Endodermal cell (in vitro differentiated cells): ENCODE data around the gene ZNF160. TPM values are rescaled to one million over a fixed set of nuclear protein-coding genes. Genes with fewer than 3 reads are reported as not detected.

ENCODE experiments used
- DNase-seq: peaks from one replicate; pipeline ENCODE4 v3.0.0-alpha.2; 2017
- H3K27ac ChIP-seq: 2 replicates; pipeline ENCODE4 v1.5.1; 2013; ENCODE audit warnings: mild to moderate bottlenecking, low read depth, low read length, moderate library complexity
- H3K27me3 ChIP-seq: 2 replicates; pipeline ENCODE4 v1.6.1; 2013; ENCODE audit warnings: mild to moderate bottlenecking, low read length, moderate library complexity; ENCODE audit not compliant: insufficient read depth, control insufficient read depth, poor library complexity, severe bottlenecking
- H3K36me3 ChIP-seq: 2 replicates; pipeline ENCODE4 v1.7.0; 2013; ENCODE audit warnings: mild to moderate bottlenecking, low read length, moderate library complexity; ENCODE audit not compliant: control insufficient read depth, insufficient read depth
- H3K4me1 ChIP-seq: one replicate; pipeline ENCODE4 v1.7.0; 2013; ENCODE audit warnings: low read length; ENCODE audit not compliant: control insufficient read depth, insufficient read depth
- H3K4me3 ChIP-seq: 2 replicates; pipeline ENCODE4 v1.5.1; 2013; ENCODE audit warnings: mild to moderate bottlenecking, low read length, moderate library complexity
- H3K9ac ChIP-seq: 2 replicates; pipeline ENCODE4 v1.6.1; 2013; ENCODE audit warnings: mild to moderate bottlenecking, low read length, moderate library complexity; ENCODE audit not compliant: poor library complexity, severe bottlenecking; ENCODE audit errors: extremely low read depth
- H3K9me3 ChIP-seq: 2 replicates; pipeline ENCODE4 v1.6.1; 2013; ENCODE audit warnings: mild to moderate bottlenecking, low read length, moderate library complexity; ENCODE audit not compliant: control insufficient read depth
- H3K27ac Mint-ChIP-seq: 2 replicates; pipeline ENCODE4 v1.8.0; 2020; ENCODE audit warnings: mixed read lengths
- H3K27me3 Mint-ChIP-seq: 2 replicates; pipeline ENCODE4 v1.8.0; 2021; ENCODE audit warnings: mild to moderate bottlenecking, mixed read lengths; ENCODE audit not compliant: insufficient read depth
- H3K36me3 Mint-ChIP-seq: 2 replicates; pipeline ENCODE4 v1.8.0; 2020; ENCODE audit warnings: low read depth, mixed read lengths
- H3K4me1 Mint-ChIP-seq: 2 replicates; pipeline ENCODE4 v1.8.0; 2020; ENCODE audit warnings: mixed read lengths
- H3K4me3 Mint-ChIP-seq: 2 replicates; pipeline ENCODE4 v1.8.0; 2020; ENCODE audit warnings: mild to moderate bottlenecking, moderate library complexity, mixed read lengths
- H3K9me3 Mint-ChIP-seq: 2 replicates; pipeline ENCODE4 v1.8.0; 2020; ENCODE audit warnings: mild to moderate bottlenecking, mixed read lengths
- CTCF ChIP-seq: fragments of 200-600 bp; sonication (generic); conservative IDR thresholded peaks from 2 replicates; pipeline ENCODE4 v1.5.0; 2021; ENCODE audit warnings: antibody characterized with exemption, mild to moderate bottlenecking
- WGBS, 2 experiments: methylation state at CpG; one replicate each; pipeline versions ENCODE4 v1.1.5 to v1.1.7; 2013; ENCODE audit warnings: missing lambda C conversion rate in 2 of 2, mixed read lengths in 1 of 2; ENCODE audit not compliant: insufficient coverage in 1 of 2, insufficient read length in 1 of 2; 5-methylcytosine and 5-hydroxymethylcytosine counted together
- total RNA-seq, 2 donors: library from RNA; stranded (reverse); fragmentation: NEBNext Ultra II Directional in 1 of 2; extraction: Animal tissue kit (Norgen Biotek cat#: 25700) in 1 of 2; gene quantifications; 2 replicates in 1 of 2; 3 replicates in 1 of 2; pipeline ENCODE4 v1.2.1, GENCODE V29; 2021

The ZNF160 gene
- total RNA-seq, 2 donors from 2014 or later: 51.7 to 78.3 TPM

GRCh38 chr19:53085496-53085895 is 17.7 kb downstream of the ZNF160 start:
- Histone ChIP-seq H3K36me3 (peaks cover 77% of the 10 kb centered on the region), H3K9ac (no peak overlapping the region), H3K27ac (no peak overlapping the region), H3K27me3 (no peaks in the 10 kb centered on the region), H3K4me1 (no peaks in the 10 kb centered on the region), H3K9me3 (peaks cover 21% of the 10 kb centered on the region), H3K4me3 (no peak overlapping the region)
- peaks cover 20% of the 10 kb centered on the region for H3K9me3 Mint-ChIP-seq
- H3K27me3 Mint-ChIP-seq: no peaks in the 10 kb centered on the region
- no peak for TF ChIP-seq CTCF
- H3K4me3 Mint-ChIP-seq: no peak overlapping the region
- no peak overlapping the region for H3K27ac Mint-ChIP-seq
- peaks cover 90% of the 10 kb centered on the region for H3K36me3 Mint-ChIP-seq
- DNase-seq: no peak
- no peaks in the 10 kb centered on the region for H3K4me1 Mint-ChIP-seq
- 94 to 100% methylated on average over 5 to 7 of the region's 7 CpGs for WGBS, 2 experiments

GRCh38 chr19:53082929-53083328 is 20.3 kb downstream of the ZNF160 start:
- Mint-ChIP-seq H3K27ac (no peak overlapping the region), H3K9me3 (peaks cover 24% of the 10 kb centered on the region), H3K36me3 (peaks cover 87% of the 10 kb centered on the region), H3K4me1 (peaks cover 3% of the 10 kb centered on the region), H3K27me3 (no peaks in the 10 kb centered on the region), H3K4me3 (no peak overlapping the region)
- no peak for TF ChIP-seq CTCF
- Histone ChIP-seq H3K36me3 (peaks cover 74% of the 10 kb centered on the region), H3K9ac (no peak overlapping the region), H3K27me3 (no peaks in the 10 kb centered on the region), H3K9me3 (peaks cover 21% of the 10 kb centered on the region), H3K27ac (no peak overlapping the region), H3K4me1 (no peaks in the 10 kb centered on the region), H3K4me3 (no peak overlapping the region)
- DNase-seq: no peak
- WGBS, 2 experiments: 96 to 100% methylated on average over 2 to 3 of the region's 3 CpGs

- Histone ChIP-seq H3K36me3 (peaks cover 71% of the 10 kb centered on the region), H3K27ac (no peak overlapping the region), H3K9me3 (peaks cover 21% of the 10 kb centered on the region), H3K4me3 (no peak overlapping the region), H3K9ac (no peak overlapping the region), H3K4me1 (no peaks in the 10 kb centered on the region), H3K27me3 (no peaks in the 10 kb centered on the region)
- TF ChIP-seq CTCF: no peak
- no peak for DNase-seq
- peaks cover 24% of the 10 kb centered on the region for H3K9me3 Mint-ChIP-seq
- 84 to 96% methylated on average over 5 to 8 of the region's 8 CpGs for WGBS, 2 experiments
- H3K27ac Mint-ChIP-seq: no peak overlapping the region
- H3K4me1 Mint-ChIP-seq: peaks cover 8% of the 10 kb centered on the region
- no peaks in the 10 kb centered on the region for H3K27me3 Mint-ChIP-seq
- peaks cover 84% of the 10 kb centered on the region for H3K36me3 Mint-ChIP-seq
- H3K4me3 Mint-ChIP-seq: no peak overlapping the region
These were observed 23.8 kb downstream of the ZNF160 start for GRCh38 chr19:53079313-53079924.
